Fibroblast of mammary gland (primary cell): ENCODE results near the gene VSIG10L2.
A peak's percentile ranks its signal among the peaks of the same experiment; 100 is the strongest.

ENCODE experiments used
- DNase-seq: peaks from one replicate; pipeline ENCODE4 v3.0.0-alpha.2; 2010; ENCODE audit warnings: low read depth
- H3K4me3 ChIP-seq: 2 replicates; pipeline ENCODE4 v1.5.1; 2011; ENCODE audit warnings: low read depth, mild to moderate bottlenecking, low read length, moderate library complexity; ENCODE audit not compliant: control insufficient read depth
- CTCF ChIP-seq: conservative IDR thresholded peaks from 2 replicates; pipeline ENCODE4 v1.5.1; 2011; ENCODE audit warnings: low read depth, low read length, inconsistent platforms; ENCODE audit not compliant: control insufficient read depth, insufficient read depth

The VSIG10L2 gene

GRCh38 chr11:125954945-125955640, 9.2 kb downstream of the VSIG10L2 start:
- TF ChIP-seq CTCF: no peak
- no peak for DNase-seq
- no peak overlapping the region for H3K4me3 ChIP-seq

GRCh38 chr11:125955856-125956255, 10.0 kb downstream of the VSIG10L2 start:
- TF ChIP-seq CTCF: no peak
- H3K4me3 ChIP-seq: no peak overlapping the region
- no peak for DNase-seq

- no peak overlapping the region for H3K4me3 ChIP-seq
- TF ChIP-seq CTCF: peak; percentile 4
- DNase-seq: peak; percentile 83
Observed at GRCh38 chr11:125956391-125957134, 10.7 kb downstream of the VSIG10L2 start.

- H3K4me3 ChIP-seq: peak overlapping the region; percentile 15
- TF ChIP-seq CTCF: no peak
- DNase-seq: peak; percentile 8
Observed at GRCh38 chr11:125957618-125958332, 11.9 kb downstream of the VSIG10L2 start.

GRCh38 chr11:125958872-125959400, 13.1 kb downstream of the VSIG10L2 start:
- no peak for DNase-seq
- TF ChIP-seq CTCF: no peak
- H3K4me3 ChIP-seq: no peak overlapping the region

- H3K4me3 ChIP-seq: no peak overlapping the region
- DNase-seq: no peak
- no peak for TF ChIP-seq CTCF
Observed at GRCh38 chr11:125959511-125959910, 13.7 kb downstream of the VSIG10L2 start.
